ENCODE results near the gene KRTAP19-8. TPM values are rescaled to one million over a fixed set of nuclear protein-coding genes. Genes with fewer than 3 reads are reported as not detected.

KRTAP19-8 gene
- total RNA-seq, 1 donor, result not detected

DNA sequence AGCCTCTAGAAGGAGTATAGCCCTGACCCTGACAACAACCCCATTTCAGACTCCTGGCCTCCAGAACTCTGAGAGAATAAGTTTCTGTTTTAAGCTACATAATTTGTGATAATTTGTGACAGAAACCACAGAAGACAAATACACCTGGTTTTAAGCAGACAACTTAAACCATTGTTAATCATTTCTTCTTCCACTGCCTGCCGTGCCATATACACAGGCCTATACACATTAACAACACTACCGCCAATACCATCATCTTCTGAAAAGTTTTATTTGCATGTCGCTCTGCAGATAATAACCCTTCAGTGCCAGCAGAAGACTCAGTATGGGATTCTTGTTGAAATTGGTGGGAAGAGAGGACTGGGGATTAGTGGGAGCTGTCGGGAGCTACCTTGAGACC, 39.9 kb upstream of the KRTAP19-8 start:
- Histone ChIP-seq H3K79me2 (ENCODE audit: insufficient read depth, low read length) (no peaks in the 10 kb centered on the region), H3K36me3 (ENCODE audit: insufficient read depth, low read length) (no peaks in the 10 kb centered on the region), H3K9me3 (ENCODE audit: low read depth, low read length) (no peaks in the 10 kb centered on the region), H3K4me3 (ENCODE audit: insufficient read depth, low read length) (no peak overlapping the region), H3K27me3 (ENCODE audit: insufficient read depth, low read length) (no peaks in the 10 kb centered on the region), H3K4me2 (ENCODE audit: insufficient read depth, low read length) (no peak overlapping the region), H3K27ac (ENCODE audit: low read depth, low read length) (no peak overlapping the region), H2AFZ (ENCODE audit: low read length) (no peak overlapping the region), H4K20me1 (ENCODE audit: insufficient read depth, low read length) (no peaks in the 10 kb centered on the region), H3K4me1 (ENCODE audit: insufficient read depth, low read length) (no peaks in the 10 kb centered on the region)
- TF ChIP-seq, protein P1, sequence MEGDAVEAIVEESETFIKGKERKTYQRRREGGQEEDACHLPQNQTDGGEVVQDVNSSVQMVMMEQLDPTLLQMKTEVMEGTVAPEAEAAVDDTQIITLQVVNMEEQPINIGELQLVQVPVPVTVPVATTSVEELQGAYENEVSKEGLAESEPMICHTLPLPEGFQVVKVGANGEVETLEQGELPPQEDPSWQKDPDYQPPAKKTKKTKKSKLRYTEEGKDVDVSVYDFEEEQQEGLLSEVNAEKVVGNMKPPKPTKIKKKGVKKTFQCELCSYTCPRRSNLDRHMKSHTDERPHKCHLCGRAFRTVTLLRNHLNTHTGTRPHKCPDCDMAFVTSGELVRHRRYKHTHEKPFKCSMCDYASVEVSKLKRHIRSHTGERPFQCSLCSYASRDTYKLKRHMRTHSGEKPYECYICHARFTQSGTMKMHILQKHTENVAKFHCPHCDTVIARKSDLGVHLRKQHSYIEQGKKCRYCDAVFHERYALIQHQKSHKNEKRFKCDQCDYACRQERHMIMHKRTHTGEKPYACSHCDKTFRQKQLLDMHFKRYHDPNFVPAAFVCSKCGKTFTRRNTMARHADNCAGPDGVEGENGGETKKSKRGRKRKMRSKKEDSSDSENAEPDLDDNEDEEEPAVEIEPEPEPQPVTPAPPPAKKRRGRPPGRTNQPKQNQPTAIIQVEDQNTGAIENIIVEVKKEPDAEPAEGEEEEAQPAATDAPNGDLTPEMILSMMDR (IDR thresholded peaks at IDR 0.05; ENCODE audit: extremely low read depth, low read depth, low read length), result no peak
- DNase-seq (ENCODE audit: insufficient read length, low spot score, missing footprints), result no peak

DNA sequence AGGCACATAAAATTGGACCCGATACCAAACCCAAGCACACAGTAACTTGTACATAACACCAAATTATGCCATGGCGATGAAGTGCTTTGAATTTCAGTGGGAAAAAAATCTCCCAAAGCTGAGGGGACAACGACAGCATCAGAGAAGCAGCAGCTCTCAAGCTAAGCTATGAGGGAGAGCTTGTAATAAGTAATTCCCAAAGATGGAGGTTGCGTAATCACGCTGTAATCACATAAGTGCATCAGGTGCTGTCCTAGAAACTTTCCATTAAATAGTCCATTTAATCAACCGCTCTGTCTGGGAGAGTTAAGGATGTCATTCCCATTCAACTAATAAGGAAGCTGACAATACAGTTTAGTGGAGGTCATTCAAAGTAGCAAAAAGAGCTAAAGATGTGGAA, 37.6 kb upstream of the KRTAP19-8 start:
- Histone ChIP-seq H3K36me3 (ENCODE audit: insufficient read depth, low read length) (no peaks in the 10 kb centered on the region), H3K27me3 (ENCODE audit: insufficient read depth, low read length) (no peaks in the 10 kb centered on the region), H3K4me1 (ENCODE audit: insufficient read depth, low read length) (no peaks in the 10 kb centered on the region), H3K9me3 (ENCODE audit: low read depth, low read length) (no peaks in the 10 kb centered on the region), H3K79me2 (ENCODE audit: insufficient read depth, low read length) (no peaks in the 10 kb centered on the region), H3K4me3 (ENCODE audit: insufficient read depth, low read length) (no peak overlapping the region), H4K20me1 (ENCODE audit: insufficient read depth, low read length) (no peaks in the 10 kb centered on the region), H2AFZ (ENCODE audit: low read length) (no peak overlapping the region), H3K27ac (ENCODE audit: low read depth, low read length) (no peak overlapping the region), H3K4me2 (ENCODE audit: insufficient read depth, low read length) (no peak overlapping the region)
- TF ChIP-seq, protein P1 (IDR thresholded peaks at IDR 0.05; ENCODE audit: extremely low read depth, low read depth, low read length), result no peak
- DNase-seq (ENCODE audit: insufficient read length, low spot score, missing footprints), result peak; percentile 18

DNA sequence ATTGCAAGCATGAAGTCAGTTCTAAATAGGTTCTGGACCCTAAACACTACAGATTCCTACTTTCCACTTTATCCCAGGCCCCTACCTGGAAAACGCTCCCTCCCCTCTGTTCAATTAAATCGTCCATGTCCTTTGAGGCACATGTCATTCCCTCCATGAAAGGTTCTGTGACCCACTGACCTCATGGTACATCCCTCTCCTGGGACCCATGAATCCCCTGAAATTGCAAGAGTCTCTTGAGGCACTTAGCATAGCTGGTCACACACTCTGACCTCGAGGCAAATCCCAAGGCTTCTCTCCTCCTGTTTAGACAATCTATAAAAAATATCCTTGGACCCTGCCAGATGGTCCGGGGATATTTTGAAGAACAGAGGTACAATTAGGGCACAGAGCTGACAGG, 34.3 kb upstream of the KRTAP19-8 start:
- Histone ChIP-seq H3K27ac (ENCODE audit: low read depth, low read length) (no peak overlapping the region), H3K27me3 (ENCODE audit: insufficient read depth, low read length) (no peaks in the 10 kb centered on the region), H3K4me2 (ENCODE audit: insufficient read depth, low read length) (no peak overlapping the region), H3K36me3 (ENCODE audit: insufficient read depth, low read length) (no peaks in the 10 kb centered on the region), H3K79me2 (ENCODE audit: insufficient read depth, low read length) (no peaks in the 10 kb centered on the region), H3K4me1 (ENCODE audit: insufficient read depth, low read length) (no peaks in the 10 kb centered on the region), H3K9me3 (ENCODE audit: low read depth, low read length) (no peaks in the 10 kb centered on the region), H2AFZ (ENCODE audit: low read length) (no peak overlapping the region), H3K4me3 (ENCODE audit: insufficient read depth, low read length) (no peak overlapping the region), H4K20me1 (ENCODE audit: insufficient read depth, low read length) (no peaks in the 10 kb centered on the region)
- no peak for DNase-seq (ENCODE audit: insufficient read length, low spot score, missing footprints)
- TF ChIP-seq, protein P1 (IDR thresholded peaks at IDR 0.05; ENCODE audit: extremely low read depth, low read depth, low read length), result no peak

DNA sequence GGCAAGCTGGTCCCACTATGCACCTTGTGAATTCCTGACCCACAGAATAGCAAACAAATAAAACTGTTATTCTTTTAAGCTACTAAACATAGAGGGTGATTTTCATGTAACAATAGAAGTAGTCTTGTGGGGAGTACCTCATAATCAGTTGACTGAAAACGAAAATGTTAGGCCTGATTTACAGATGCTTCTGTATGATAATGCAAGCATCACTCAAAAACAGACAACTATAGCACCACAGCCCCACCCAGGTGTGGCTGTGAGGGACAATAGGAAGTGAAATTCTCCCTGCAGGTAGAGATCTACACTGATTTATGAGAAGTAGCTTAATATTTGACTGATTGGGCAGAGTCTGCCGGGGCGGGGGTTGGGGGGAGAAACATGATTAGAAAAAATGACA, 26.5 kb upstream of the KRTAP19-8 start:
- DNase-seq (ENCODE audit: insufficient read length, low spot score, missing footprints), result no peak
- Histone ChIP-seq H3K79me2 (ENCODE audit: insufficient read depth, low read length) (no peaks in the 10 kb centered on the region), H4K20me1 (ENCODE audit: insufficient read depth, low read length) (no peaks in the 10 kb centered on the region), H3K27me3 (ENCODE audit: insufficient read depth, low read length) (no peaks in the 10 kb centered on the region), H2AFZ (ENCODE audit: low read length) (no peak overlapping the region), H3K27ac (ENCODE audit: low read depth, low read length) (no peak overlapping the region), H3K9me3 (ENCODE audit: low read depth, low read length) (no peaks in the 10 kb centered on the region), H3K4me3 (ENCODE audit: insufficient read depth, low read length) (no peak overlapping the region), H3K4me2 (ENCODE audit: insufficient read depth, low read length) (no peak overlapping the region), H3K36me3 (ENCODE audit: insufficient read depth, low read length) (no peaks in the 10 kb centered on the region), H3K4me1 (ENCODE audit: insufficient read depth, low read length) (no peaks in the 10 kb centered on the region)
- TF ChIP-seq, protein P1 (IDR thresholded peaks at IDR 0.05; ENCODE audit: extremely low read depth, low read depth, low read length), result no peak

Data from osteoblast (primary cell).